Activated CD4-positive, CD25-positive, alpha-beta regulatory T cell treated with anti-CD3 and anti-CD28 coated beads, Interleukin-2, amount 50 U/mL, for 24 hours (primary cell): Measurements from ENCODE around the gene NRP2.

Experiments
- ATAC-seq, 2 donors: fragments of 150-1000 bp; cut with Tn5 transposase; one replicate each; pipeline ENCODE4 v1.10.0; 2021; ENCODE audit warnings: mild to moderate bottlenecking in 1 of 2, moderate library complexity in 1 of 2

NRP2 gene

DNA sequence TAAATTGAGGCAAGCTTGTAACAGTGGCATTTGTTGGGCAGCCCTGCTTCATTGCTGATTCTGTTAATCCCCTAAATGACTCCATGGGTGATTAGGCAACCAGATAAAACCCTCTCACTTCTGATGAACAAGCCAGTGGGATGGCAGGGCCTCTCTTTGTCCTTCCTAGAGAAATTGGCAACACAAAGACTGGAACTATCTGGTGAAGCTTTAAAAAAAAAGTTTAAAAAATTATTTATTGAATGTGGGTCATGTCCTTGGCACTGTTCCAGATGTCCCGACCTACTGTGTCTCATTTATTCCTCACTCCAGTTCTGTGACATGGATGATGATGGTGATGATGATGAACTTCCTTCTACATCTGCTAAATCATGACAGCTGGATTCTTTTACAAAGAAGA lies 30.8 kb downstream of the NRP2 start:
- ATAC-seq = no peak

- peak; percentile 28 to 33 for ATAC-seq
Measured at GRCh38 chr2:205714058-205714776, 31.9 kb downstream of the NRP2 start.

DNA sequence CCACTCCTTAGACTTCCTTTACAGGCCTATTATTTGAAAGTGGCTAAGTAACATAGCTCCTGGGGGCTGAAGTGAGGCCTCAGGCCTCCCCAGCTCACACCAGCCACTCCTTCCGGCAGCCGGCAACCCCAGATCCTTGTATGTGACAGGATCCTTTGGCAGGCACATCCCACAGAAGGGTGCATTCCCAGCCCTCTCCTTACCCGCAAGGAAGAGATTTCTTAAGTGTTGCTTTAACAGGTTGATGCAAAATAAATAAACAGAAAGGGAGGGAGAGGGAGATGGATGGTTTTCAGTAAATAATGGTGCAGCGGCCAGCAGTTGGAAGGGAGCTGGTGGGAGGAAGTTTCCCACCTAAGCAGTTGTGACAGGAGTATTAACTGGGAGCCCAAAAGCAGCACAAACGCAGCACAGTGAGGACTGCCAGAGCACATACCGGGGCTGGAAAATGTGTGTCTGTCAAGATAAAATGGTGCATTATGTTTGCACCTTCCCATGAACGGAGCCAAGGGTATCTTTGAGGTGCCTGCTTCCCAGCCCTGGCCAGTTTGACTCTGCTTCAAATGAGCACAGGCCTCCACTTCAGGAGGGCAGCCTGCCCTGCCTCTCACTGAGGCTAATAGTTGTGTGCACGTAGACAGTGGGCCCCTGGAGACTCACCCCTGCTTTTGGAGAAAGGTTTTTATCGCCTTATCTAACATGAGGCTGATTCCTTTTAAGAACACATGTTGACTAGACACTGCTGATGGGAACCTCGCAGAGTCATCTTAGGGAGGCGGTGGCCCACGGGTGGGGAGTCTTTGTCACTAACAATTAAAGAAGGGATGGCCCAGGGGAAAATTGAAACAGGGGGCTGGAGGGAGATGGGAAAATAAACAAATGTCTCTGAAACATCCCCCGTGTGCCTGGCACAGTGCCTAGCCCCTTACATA lies 32.8 kb downstream of the NRP2 start:
- no peak for ATAC-seq

DNA sequence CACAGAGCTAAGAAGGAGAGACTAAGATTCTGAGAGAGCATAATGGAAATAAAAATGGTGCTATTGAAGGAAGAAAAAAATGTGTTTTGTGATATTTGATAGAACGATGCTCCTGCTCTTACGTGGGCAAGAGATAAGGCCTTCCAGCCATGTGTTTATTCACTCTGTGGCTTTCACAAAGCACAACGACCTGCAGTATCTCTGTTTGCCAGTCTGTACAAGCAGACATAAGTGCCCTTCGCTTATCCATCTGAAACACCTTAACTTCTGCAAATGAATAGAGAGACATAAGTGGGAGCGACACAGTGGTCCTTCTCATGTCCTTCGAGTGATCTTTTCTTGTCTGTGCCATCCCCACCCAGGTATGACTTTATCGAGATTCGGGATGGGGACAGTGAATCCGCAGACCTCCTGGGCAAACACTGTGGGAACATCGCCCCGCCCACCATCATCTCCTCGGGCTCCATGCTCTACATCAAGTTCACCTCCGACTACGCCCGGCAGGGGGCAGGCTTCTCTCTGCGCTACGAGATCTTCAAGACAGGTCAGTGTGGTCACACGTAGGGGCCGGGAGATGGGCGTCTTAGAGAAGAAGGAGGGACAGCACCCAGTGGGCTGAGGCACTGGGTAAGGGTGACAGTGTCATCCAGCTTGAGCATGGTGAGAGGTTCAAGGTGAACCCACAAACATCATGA lies 33.7 kb downstream of the NRP2 start:
- no peak for ATAC-seq

DNA sequence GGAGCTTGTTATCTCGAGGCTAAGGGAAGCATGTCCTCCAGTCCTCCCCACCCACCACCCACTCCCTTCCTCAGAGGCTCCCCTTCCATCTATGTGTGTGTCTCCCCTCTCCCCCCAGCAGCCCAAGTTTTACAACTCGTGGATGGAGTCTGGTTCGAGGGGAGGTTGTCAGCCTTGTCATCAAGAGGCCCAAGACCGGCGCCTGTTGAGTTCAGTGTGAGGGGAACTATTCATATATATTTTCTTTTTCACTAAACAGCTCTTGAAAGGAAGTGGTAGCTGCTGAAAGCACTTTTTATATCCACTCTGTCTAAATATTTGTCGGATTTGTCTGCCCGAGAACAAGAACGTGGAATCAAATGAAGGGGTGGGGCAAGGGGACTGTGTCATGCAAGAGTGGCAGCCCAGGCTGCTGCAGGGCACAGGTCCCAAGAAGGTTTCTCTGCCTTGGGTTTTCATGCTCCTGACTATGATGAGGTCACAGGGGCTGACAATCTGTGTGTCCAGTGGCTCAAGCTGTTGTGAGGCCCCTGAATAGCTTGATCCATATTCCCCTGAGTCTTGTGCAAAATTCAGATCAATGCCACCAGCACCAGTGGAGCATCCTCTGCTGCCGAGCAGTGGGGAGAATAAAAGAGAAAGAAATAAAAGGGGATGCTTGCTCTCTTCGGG lies 35.0 kb downstream of the NRP2 start:
- no peak for ATAC-seq

GRCh38 chr2:205717999-205718398 lies 35.7 kb downstream of the NRP2 start:
- ATAC-seq = no peak

DNA sequence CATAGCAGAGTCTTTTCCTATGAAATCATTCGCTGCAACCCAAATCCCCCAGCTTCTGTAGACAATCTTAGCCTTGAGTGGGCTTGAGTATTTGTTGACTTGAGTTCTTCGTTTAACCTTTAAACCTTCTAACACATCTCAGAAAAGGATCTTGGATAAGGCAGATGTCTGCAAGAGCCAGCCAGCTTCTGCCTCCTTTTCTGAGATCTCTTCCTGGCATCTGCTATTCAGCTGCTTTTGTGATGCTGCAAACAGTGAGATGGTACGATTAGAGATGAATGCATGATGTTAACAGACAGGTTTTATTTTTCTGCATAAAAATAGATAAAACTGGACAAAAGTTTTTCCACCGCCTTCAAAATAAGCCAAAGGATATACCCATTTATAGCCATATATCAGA lies 37.5 kb downstream of the NRP2 start:
- ATAC-seq = no peak

GRCh38 chr2:205720451-205720902 lies 38.2 kb downstream of the NRP2 start:
- no peak for ATAC-seq

GRCh38 chr2:205721057-205721449 lies 38.8 kb downstream of the NRP2 start:
- ATAC-seq = no peak

GRCh38 chr2:205722283-205722918 lies 40.1 kb downstream of the NRP2 start:
- no peak for ATAC-seq

DNA sequence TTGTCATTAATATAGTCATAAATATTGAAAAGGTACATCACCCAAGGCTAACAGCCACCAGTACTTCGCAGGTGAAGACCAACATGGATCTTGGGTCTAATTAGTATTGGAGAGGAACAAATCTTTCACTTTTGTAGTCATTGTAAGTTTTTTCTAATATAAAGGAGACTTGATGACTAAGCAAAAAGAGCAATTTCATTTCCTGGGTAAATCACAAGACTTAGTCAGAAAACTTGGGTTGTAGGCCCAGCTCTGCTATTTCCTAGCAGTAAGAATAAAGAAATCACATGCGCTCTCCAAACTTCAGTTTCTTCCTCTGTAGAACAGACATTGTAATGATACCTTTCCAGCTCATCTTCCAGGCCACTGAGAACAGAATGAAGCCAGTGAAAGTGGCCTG lies 40.9 kb downstream of the NRP2 start:
- ATAC-seq = no peak

DNA sequence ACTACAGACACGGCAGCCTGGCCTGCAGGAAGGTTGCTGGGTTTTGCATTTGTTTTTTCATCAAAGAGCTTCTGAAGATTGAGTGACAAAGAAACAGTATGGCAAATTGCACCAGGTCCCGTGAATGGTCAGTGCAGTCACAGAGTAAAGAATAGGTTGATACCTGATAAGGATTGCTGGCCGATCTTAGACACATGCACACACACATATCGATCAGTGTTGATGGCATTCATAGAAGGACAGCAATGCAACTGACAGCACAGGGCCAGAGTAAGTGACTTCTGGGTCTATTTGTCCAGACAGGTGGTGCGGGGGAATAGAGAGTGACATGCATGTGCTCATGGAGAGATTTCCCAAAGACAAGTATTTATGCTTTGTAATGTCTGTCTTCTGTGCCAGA lies 42.8 kb downstream of the NRP2 start:
- ATAC-seq = no peak

GRCh38 chr2:205726506-205726905 lies 44.2 kb downstream of the NRP2 start:
- no peak for ATAC-seq

DNA sequence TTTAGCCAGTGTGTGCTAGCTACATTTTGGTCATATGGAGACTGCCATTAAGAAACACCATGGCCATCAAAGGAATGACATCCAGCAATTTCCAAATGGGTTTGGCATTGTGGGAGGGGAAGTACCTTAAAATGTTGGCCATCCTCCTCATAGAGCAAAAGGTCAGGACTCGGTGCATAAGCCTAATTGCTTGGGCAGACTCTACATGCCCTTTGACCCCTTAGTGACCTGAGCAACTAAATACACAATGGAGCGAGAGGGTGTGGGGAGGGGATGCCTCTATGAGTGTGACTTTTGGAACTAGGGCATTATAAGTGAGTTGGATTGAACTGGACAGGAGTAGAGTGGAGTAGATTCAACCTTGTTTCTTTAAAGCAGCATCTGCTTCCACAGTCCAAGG lies 44.9 kb downstream of the NRP2 start:
- ATAC-seq = no peak

GRCh38 chr2:205728366-205728765 lies 46.1 kb downstream of the NRP2 start:
- no peak for ATAC-seq

GRCh38 chr2:205730191-205730590 lies 47.9 kb downstream of the NRP2 start:
- no peak for ATAC-seq

DNA sequence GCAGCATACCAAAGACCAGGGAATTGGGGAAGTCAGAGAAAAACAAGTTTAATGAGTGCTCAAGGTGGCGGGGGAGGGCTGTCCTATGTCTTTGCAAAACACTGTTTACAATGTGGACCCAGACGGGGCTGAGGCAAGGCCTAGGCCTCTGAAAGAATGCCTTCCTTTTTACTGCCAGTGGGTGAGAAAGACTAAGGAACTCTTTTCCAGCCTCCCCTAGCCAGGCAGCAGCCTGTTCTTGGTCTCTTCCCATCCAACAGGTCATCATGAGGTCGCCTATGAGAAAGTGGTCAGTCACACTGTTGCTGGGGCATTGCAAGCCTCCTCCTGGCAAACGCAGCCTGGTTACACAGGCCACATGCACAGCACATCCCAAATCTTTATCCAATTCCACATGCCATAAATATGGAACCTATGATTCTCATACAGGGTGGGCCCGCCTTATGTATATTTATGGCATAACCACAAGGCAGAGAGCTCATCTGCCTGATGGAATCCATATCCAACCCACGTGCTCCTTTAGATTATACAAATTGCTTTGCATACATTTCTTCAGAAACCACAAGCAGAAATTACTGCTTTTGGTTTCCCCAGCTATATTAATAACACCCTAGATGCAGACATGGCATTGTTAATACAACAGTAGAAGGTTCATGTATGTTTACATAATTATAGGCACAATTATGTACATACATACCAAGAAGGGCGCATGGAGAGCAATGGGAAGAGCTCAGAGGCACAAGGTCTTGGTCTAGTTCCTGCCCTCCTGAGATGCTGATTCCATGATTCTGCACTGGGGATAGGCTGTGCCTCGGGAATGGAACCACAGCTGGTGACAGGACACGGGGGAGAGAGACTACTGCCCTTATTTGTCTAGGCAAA lies 48.6 kb downstream of the NRP2 start:
- no peak for ATAC-seq

- no peak for ATAC-seq
Measured at GRCh38 chr2:205731583-205731981, 49.3 kb downstream of the NRP2 start.

- no peak for ATAC-seq
Measured at GRCh38 chr2:205732314-205732713, 50.0 kb downstream of the NRP2 start.

DNA sequence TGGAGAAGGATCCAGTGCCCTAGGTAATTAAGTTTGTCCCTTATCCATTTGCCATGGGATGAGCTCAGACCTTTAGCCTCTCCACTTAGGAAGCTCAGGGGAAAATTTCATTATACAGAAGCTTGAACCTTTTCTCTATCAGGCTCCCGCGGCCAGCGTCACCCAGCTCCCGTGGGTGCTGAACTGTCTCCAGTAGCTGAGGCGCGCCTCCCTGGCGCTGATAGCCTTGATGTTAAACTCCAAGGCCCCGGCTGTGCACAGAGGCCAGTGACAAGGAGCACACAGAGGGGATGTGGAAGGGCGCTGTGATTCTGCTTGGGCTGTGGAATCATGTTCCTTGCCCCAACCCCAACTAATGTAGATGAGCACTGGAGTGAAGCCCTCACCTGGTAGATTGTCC lies 50.8 kb downstream of the NRP2 start:
- no peak for ATAC-seq

DNA sequence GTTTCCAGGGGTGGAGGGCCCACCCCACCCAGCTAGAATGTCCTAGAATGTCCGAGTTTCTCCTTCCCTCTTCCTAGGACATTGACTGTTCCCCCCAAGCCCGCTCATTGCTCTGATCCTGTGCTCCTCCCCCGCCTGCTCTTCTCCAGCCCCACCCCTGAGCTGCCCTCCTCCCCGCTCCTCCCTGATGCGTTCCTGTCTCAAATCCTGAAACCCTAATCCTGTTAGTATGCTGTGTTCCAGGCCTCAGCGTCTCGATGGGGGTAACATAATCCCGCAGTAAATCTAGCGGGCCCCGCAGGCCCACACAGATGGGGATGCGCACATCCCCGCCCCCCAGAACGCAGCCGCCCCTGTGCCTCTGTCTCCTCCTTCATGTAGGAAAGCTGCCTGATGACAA lies 51.3 kb downstream of the NRP2 start:
- no peak for ATAC-seq
